Astrocyte (in vitro differentiated cells and primary cell): ENCODE results near the gene CHST13. TPM values are rescaled to one million over a fixed set of nuclear protein-coding genes. Genes with fewer than 3 reads are reported as not detected.

Experiments used
- DNase-seq: peaks from one replicate; pipeline ENCODE4 v3.0.0-alpha.2; 2010; ENCODE audit warnings: low read depth
- FAIRE-seq: peaks from 2 replicates; lab custom pipeline; 2011; peaks lifted over from hg19 to GRCh38; lab: Jason Lieb, UNC
- H2AFZ ChIP-seq: 2 replicates; pipeline ENCODE4 v1.6.0; 2012; ENCODE audit warnings: low read depth, low read length, inconsistent platforms
- H3K27ac ChIP-seq: 2 replicates; pipeline ENCODE4 v1.5.1; 2011; ENCODE audit warnings: low read depth, low read length, inconsistent platforms
- H3K27me3 ChIP-seq: 2 replicates; pipeline ENCODE4 v1.6.0; 2011; ENCODE audit warnings: low read length, inconsistent platforms; ENCODE audit not compliant: insufficient read depth
- H3K36me3 ChIP-seq: 2 replicates; pipeline ENCODE4 v1.5.1; 2011; ENCODE audit warnings: low read length, inconsistent platforms; ENCODE audit not compliant: insufficient read depth
- H3K4me1 ChIP-seq: 2 replicates; pipeline ENCODE4 v1.5.1; 2011; ENCODE audit warnings: low read length, inconsistent platforms; ENCODE audit not compliant: insufficient read depth
- H3K4me2 ChIP-seq: 2 replicates; pipeline ENCODE4 v1.6.0; 2012; ENCODE audit warnings: low read length, inconsistent platforms
- H3K4me3 ChIP-seq: 2 replicates; pipeline ENCODE4 v1.5.1; 2011; ENCODE audit warnings: low read depth, mild to moderate bottlenecking, low read length, inconsistent platforms; ENCODE audit not compliant: insufficient read depth
- H3K79me2 ChIP-seq: 2 replicates; pipeline ENCODE4 v1.6.0; 2012; ENCODE audit warnings: mild to moderate bottlenecking, low read length, inconsistent platforms; ENCODE audit not compliant: insufficient read depth
- H3K9ac ChIP-seq: 2 replicates; pipeline ENCODE4 v1.6.0; 2012; ENCODE audit warnings: mild to moderate bottlenecking, low read length, inconsistent platforms
- H3K9me3 ChIP-seq: 2 replicates; pipeline ENCODE4 v1.5.1; 2012; ENCODE audit warnings: low read depth, mild to moderate bottlenecking, low read length, inconsistent platforms; ENCODE audit not compliant: insufficient read depth
- H4K20me1 ChIP-seq: 2 replicates; pipeline ENCODE4 v1.6.0; 2012; ENCODE audit warnings: low read length, inconsistent platforms; ENCODE audit not compliant: insufficient read depth
- H3K27ac Mint-ChIP-seq: one replicate; pipeline ENCODE4 v1.8.0; 2021; ENCODE audit warnings: mild to moderate bottlenecking, mixed read lengths; ENCODE audit not compliant: unreplicated experiment
- H3K27me3 Mint-ChIP-seq: one replicate; pipeline ENCODE4 v1.8.0; 2021; ENCODE audit warnings: low read depth, mixed read lengths; ENCODE audit not compliant: unreplicated experiment
- H3K36me3 Mint-ChIP-seq: one replicate; pipeline ENCODE4 v1.8.0; 2021; ENCODE audit warnings: low read depth, mixed read lengths; ENCODE audit not compliant: unreplicated experiment
- H3K4me1 Mint-ChIP-seq: one replicate; pipeline ENCODE4 v1.8.0; 2021; ENCODE audit warnings: low read depth, mixed read lengths; ENCODE audit not compliant: unreplicated experiment
- H3K4me3 Mint-ChIP-seq: one replicate; pipeline ENCODE4 v1.8.0; 2021; ENCODE audit warnings: mild to moderate bottlenecking, moderate library complexity, mixed read lengths; ENCODE audit not compliant: unreplicated experiment
- H3K9me3 Mint-ChIP-seq: one replicate; pipeline ENCODE4 v1.8.0; 2021; ENCODE audit warnings: mild to moderate bottlenecking, mixed read lengths; ENCODE audit not compliant: unreplicated experiment
- CTCF ChIP-seq: IDR thresholded peaks from 2 replicates; pipeline ENCODE4 v1.5.1; 2011; ENCODE audit warnings: low read depth, mild to moderate bottlenecking, inconsistent platforms, low read length, moderate library complexity; ENCODE audit not compliant: insufficient read depth
- EZH2 ChIP-seq: IDR thresholded peaks from 2 replicates; pipeline ENCODE4 v1.6.1; 2012; ENCODE audit warnings: mild to moderate bottlenecking, low read length, inconsistent platforms; ENCODE audit not compliant: insufficient read depth
- total RNA-seq: library from RNA; stranded (reverse); gene quantifications from 2 replicates; pipeline ENCODE4 v1.2.1, GENCODE V29; 2021

Gene CHST13
- total RNA-seq, 1 donor from 2014 or later, result not detected

GRCh38 chr3:126527455-126528211 lies 3.7 kb downstream of the CHST13 start:
- no peak for DNase-seq
- no peak for FAIRE-seq
- no peak overlapping the region for H3K4me2 ChIP-seq
- H3K27ac ChIP-seq, result no peak overlapping the region
- no peak overlapping the region for H3K9ac ChIP-seq
- no peaks in the 10 kb centered on the region for H3K36me3 ChIP-seq
- Mint-ChIP-seq H3K36me3 (no peaks in the 10 kb centered on the region), H3K9me3 (no peaks in the 10 kb centered on the region), H3K27ac (no peak overlapping the region), H3K27me3 (peaks cover 63% of the 10 kb centered on the region), H3K4me1 (no peaks in the 10 kb centered on the region), H3K4me3 (no peak overlapping the region)
- no peaks in the 10 kb centered on the region for H3K9me3 ChIP-seq
- H3K4me1 ChIP-seq, result peaks cover 7% of the 10 kb centered on the region
- TF ChIP-seq CTCF (no peak), EZH2 (no peak)
- H2AFZ ChIP-seq, result no peak overlapping the region
- no peak overlapping the region for H3K4me3 ChIP-seq
- no peaks in the 10 kb centered on the region for H3K79me2 ChIP-seq
- no peaks in the 10 kb centered on the region for H4K20me1 ChIP-seq
- peaks cover 30% of the 10 kb centered on the region for H3K27me3 ChIP-seq

GRCh38 chr3:126528419-126528799 lies 4.5 kb downstream of the CHST13 start:
- Mint-ChIP-seq H3K4me1 (no peaks in the 10 kb centered on the region), H3K4me3 (no peak overlapping the region), H3K9me3 (no peaks in the 10 kb centered on the region), H3K27ac (no peak overlapping the region), H3K36me3 (no peaks in the 10 kb centered on the region), H3K27me3 (peaks cover 59% of the 10 kb centered on the region)
- no peak overlapping the region for H3K9ac ChIP-seq
- no peak for TF ChIP-seq EZH2
- TF ChIP-seq CTCF, result no peak
- no peak for FAIRE-seq
- no peak overlapping the region for H3K4me2 ChIP-seq
- H2AFZ ChIP-seq, result no peak overlapping the region
- no peak for DNase-seq
- no peaks in the 10 kb centered on the region for H3K79me2 ChIP-seq
- H3K27ac ChIP-seq, result no peak overlapping the region
- H3K4me1 ChIP-seq, result peaks cover 7% of the 10 kb centered on the region
- H3K27me3 ChIP-seq, result peaks cover 29% of the 10 kb centered on the region
- H4K20me1 ChIP-seq, result no peaks in the 10 kb centered on the region
- no peaks in the 10 kb centered on the region for H3K36me3 ChIP-seq
- no peaks in the 10 kb centered on the region for H3K9me3 ChIP-seq
- H3K4me3 ChIP-seq, result no peak overlapping the region

- no peak overlapping the region for H3K4me3 ChIP-seq
- peaks cover 30% of the 10 kb centered on the region for H3K27me3 ChIP-seq
- peaks cover 61% of the 10 kb centered on the region for H3K27me3 Mint-ChIP-seq
- no peaks in the 10 kb centered on the region for H3K36me3 ChIP-seq
- no peaks in the 10 kb centered on the region for H3K9me3 Mint-ChIP-seq
- TF ChIP-seq CTCF, result no peak
- TF ChIP-seq EZH2, result no peak
- no peak overlapping the region for H3K27ac Mint-ChIP-seq
- H3K79me2 ChIP-seq, result no peaks in the 10 kb centered on the region
- FAIRE-seq (no peak), DNase-seq (no peak)
- H3K4me3 Mint-ChIP-seq, result no peak overlapping the region
- H3K4me1 Mint-ChIP-seq, result no peaks in the 10 kb centered on the region
- no peaks in the 10 kb centered on the region for H3K36me3 Mint-ChIP-seq
- no peaks in the 10 kb centered on the region for H3K9me3 ChIP-seq
- H4K20me1 ChIP-seq, result no peaks in the 10 kb centered on the region
- no peak overlapping the region for H3K9ac ChIP-seq
- no peak overlapping the region for H3K4me2 ChIP-seq
- no peak overlapping the region for H3K27ac ChIP-seq
- peaks cover 1% of the 10 kb centered on the region for H3K4me1 ChIP-seq
- H2AFZ ChIP-seq, result no peak overlapping the region
Measured at GRCh38 chr3:126528800-126529541, 5.0 kb downstream of the CHST13 start.
